Kidney glomerular epithelial cell (primary cell): ENCODE data around the gene FBXL22.

Experiments used
- DNase-seq: peaks from one replicate; lab custom pipeline; 2025; lab: John Stamatoyannopoulos, UW

FBXL22 gene

GRCh38 chr15:63593705-63594671, 3.2 kb upstream of the FBXL22 start:
- DNase-seq, result no peak

GRCh38 chr15:63595065-63595464, 2.1 kb upstream of the FBXL22 start:
- DNase-seq, result no peak

GRCh38 chr15:63595688-63596087, 1.5 kb upstream of the FBXL22 start:
- no peak for DNase-seq

GRCh38 chr15:63596676-63597037, 530 bp upstream of the FBXL22 start:
- DNase-seq, result no peak

- DNase-seq, result no peak
Measured at GRCh38 chr15:63597821-63598220, 634 bp downstream of the FBXL22 start.

- no peak for DNase-seq
Measured at GRCh38 chr15:63598473-63599400, 1.6 kb downstream of the FBXL22 start.

GRCh38 chr15:63599401-63600000, 2.3 kb downstream of the FBXL22 start:
- peak; percentile 40 for DNase-seq

GRCh38 chr15:63600001-63600615, 2.9 kb downstream of the FBXL22 start:
- no peak for DNase-seq

GRCh38 chr15:63600616-63601025, 3.4 kb downstream of the FBXL22 start:
- peak; percentile 49 for DNase-seq

GRCh38 chr15:63601026-63601703, 4.0 kb downstream of the FBXL22 start:
- no peak for DNase-seq

GRCh38 chr15:63601704-63602185, 4.6 kb downstream of the FBXL22 start:
- DNase-seq, result no peak

- DNase-seq, result no peak
Measured at GRCh38 chr15:63602595-63602994, 5.4 kb downstream of the FBXL22 start.

GRCh38 chr15:63603516-63603915, 6.3 kb downstream of the FBXL22 start:
- no peak for DNase-seq

- no peak for DNase-seq
Measured at GRCh38 chr15:63604281-63604680, 7.1 kb downstream of the FBXL22 start.

GRCh38 chr15:63605036-63605435, 7.8 kb downstream of the FBXL22 start:
- no peak for DNase-seq

GRCh38 chr15:63605816-63606215, 8.6 kb downstream of the FBXL22 start:
- no peak for DNase-seq

GRCh38 chr15:63606308-63606707, 9.1 kb downstream of the FBXL22 start:
- DNase-seq, result no peak

GRCh38 chr15:63608989-63609388, 11.8 kb downstream of the FBXL22 start:
- DNase-seq, result no peak

- no peak for DNase-seq
Measured at GRCh38 chr15:63609448-63609847, 12.3 kb downstream of the FBXL22 start.

GRCh38 chr15:63610209-63610841, 13.1 kb downstream of the FBXL22 start:
- peak; percentile 74 for DNase-seq

GRCh38 chr15:63611177-63611576, 14.0 kb downstream of the FBXL22 start:
- no peak for DNase-seq
